Fibroblast of mammary gland (primary cell): Measurements from ENCODE around the gene PON3.

ENCODE experiments used
- DNase-seq: peaks from one replicate; pipeline ENCODE4 v3.0.0-alpha.2; 2010; ENCODE audit warnings: low read depth
- H3K4me3 ChIP-seq: 2 replicates; pipeline ENCODE4 v1.5.1; 2011; ENCODE audit warnings: low read depth, mild to moderate bottlenecking, low read length, moderate library complexity; ENCODE audit not compliant: control insufficient read depth
- CTCF ChIP-seq: conservative IDR thresholded peaks from 2 replicates; pipeline ENCODE4 v1.5.1; 2011; ENCODE audit warnings: low read depth, low read length, inconsistent platforms; ENCODE audit not compliant: control insufficient read depth, insufficient read depth

Gene PON3

GRCh38 chr7:95334447-95334846 lies 61.7 kb downstream of the PON3 start:
- no peak for TF ChIP-seq CTCF
- DNase-seq = peak; percentile 1
- no peak overlapping the region for H3K4me3 ChIP-seq

- DNase-seq = no peak
- TF ChIP-seq CTCF = no peak
- no peak overlapping the region for H3K4me3 ChIP-seq
Observed at GRCh38 chr7:95330961-95331337, 65.2 kb downstream of the PON3 start.

GRCh38 chr7:95330204-95330960 lies 65.8 kb downstream of the PON3 start:
- peak; percentile 37 for DNase-seq
- TF ChIP-seq CTCF = no peak
- H3K4me3 ChIP-seq = peak overlapping the region; percentile 20

GRCh38 chr7:95327356-95327755 lies 68.8 kb downstream of the PON3 start:
- H3K4me3 ChIP-seq = no peak overlapping the region
- DNase-seq = no peak
- no peak for TF ChIP-seq CTCF

GRCh38 chr7:95324431-95324830 lies 71.7 kb downstream of the PON3 start, which contains the start of gene PON1:
TSS of gene PON1 (minus strand) at chr7:95324532. CDS start at chr7:95324475, 57 bp downstream.
- DNase-seq = no peak
- TF ChIP-seq CTCF = no peak
- no peak within 1 kb of the TSS for H3K4me3 ChIP-seq

GRCh38 chr7:95323410-95324129 lies 72.6 kb downstream of the PON3 start:
- TF ChIP-seq CTCF = no peak
- DNase-seq = no peak
- no peak overlapping the region for H3K4me3 ChIP-seq

GRCh38 chr7:95322854-95323253 lies 73.3 kb downstream of the PON3 start:
- no peak overlapping the region for H3K4me3 ChIP-seq
- TF ChIP-seq CTCF = no peak
- peak; percentile 50 for DNase-seq
